ENCODE measurements around the gene CCDC179. TPM values are rescaled to one million over a fixed set of nuclear protein-coding genes. Genes with fewer than 3 reads are reported as not detected.

The CCDC179 gene
- total and polyA plus RNA-seq, 9 donors = 0.35 TPM; not detected in 8

DNA sequence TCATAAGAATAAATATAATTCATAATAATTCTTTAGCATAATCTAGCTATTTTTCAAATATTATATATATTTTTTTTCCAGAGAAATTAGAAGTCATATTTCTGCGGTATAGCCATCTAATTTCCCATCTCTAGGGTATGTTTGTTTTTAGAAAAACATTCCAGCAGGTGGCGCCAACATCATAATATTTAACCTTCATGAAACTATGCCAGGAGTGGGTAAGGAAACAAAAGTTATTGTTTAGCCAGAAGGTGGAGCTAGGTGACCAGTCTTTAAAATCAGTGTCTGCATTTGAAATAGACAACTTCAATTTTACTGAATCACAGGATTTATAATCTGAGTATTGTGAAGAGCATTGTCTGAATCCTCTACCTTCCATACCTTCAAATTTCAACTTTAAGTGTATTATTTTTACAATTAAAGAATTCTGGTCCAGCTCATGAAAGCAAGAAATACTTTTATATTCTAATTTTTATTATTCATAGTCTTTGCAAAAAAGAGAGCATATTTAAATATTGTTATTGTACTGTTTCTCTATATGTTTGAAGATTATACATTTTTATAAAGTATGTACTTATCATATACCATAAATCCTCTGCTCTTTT, 15.7 kb upstream of the CCDC179 start:
- no peaks in the 10 kb centered on the region for H3K4me1 ChIP-seq (ENCODE audit: control insufficient read depth, insufficient read depth, low read length)
- no CpG with 5 or more reads among the region's 2 CpGs for WGBS (ENCODE audit: insufficient coverage)
- DNase-seq = peak; percentile 93
- H3K27ac ChIP-seq (ENCODE audit: low read length) = no peak overlapping the region
- no peaks in the 10 kb centered on the region for H3K27me3 ChIP-seq (ENCODE audit: control insufficient read depth, insufficient read depth, low read length)
- H3K4me3 ChIP-seq (ENCODE audit: low read length) = no peak overlapping the region
- no peaks in the 10 kb centered on the region for H3K9me3 ChIP-seq (replicated peaks; ENCODE audit: control insufficient read depth, low read depth, low read length)
- H3K36me3 ChIP-seq (ENCODE audit: control insufficient read depth, insufficient read depth, low read length) = no peaks in the 10 kb centered on the region

DNA sequence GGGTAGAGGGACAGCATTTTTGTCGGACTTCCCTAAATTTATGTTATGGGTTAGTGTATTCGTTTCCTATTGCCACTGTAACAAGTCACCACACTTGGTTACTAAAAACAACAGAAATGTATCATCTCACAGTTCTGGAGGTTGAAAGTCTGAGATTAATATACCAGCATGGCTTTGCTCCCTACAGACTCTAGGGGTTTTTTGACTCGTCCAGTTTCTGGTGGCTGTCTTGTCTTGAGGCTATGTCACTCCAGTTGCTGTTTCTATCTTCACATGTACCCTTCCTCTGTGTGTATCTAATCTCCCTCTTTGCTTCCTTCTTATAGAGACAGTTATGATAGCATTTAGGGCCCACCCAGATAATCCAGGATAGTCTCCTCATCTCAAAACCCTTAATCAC, 9.1 kb upstream of the CCDC179 start:
- H3K4me1 ChIP-seq (ENCODE audit: control insufficient read depth, insufficient read depth, low read length) = no peaks in the 10 kb centered on the region
- DNase-seq = no peak
- H3K27me3 ChIP-seq (ENCODE audit: control insufficient read depth, insufficient read depth, low read length) = no peaks in the 10 kb centered on the region
- no CpG with 5 or more reads among the region's 3 CpGs for WGBS (ENCODE audit: insufficient coverage)
- H3K27ac ChIP-seq (ENCODE audit: low read length) = no peak overlapping the region
- H3K9me3 ChIP-seq (replicated peaks; ENCODE audit: control insufficient read depth, low read depth, low read length) = no peaks in the 10 kb centered on the region
- no peaks in the 10 kb centered on the region for H3K36me3 ChIP-seq (ENCODE audit: control insufficient read depth, insufficient read depth, low read length)
- H3K4me3 ChIP-seq (ENCODE audit: low read length) = no peak overlapping the region

DNA sequence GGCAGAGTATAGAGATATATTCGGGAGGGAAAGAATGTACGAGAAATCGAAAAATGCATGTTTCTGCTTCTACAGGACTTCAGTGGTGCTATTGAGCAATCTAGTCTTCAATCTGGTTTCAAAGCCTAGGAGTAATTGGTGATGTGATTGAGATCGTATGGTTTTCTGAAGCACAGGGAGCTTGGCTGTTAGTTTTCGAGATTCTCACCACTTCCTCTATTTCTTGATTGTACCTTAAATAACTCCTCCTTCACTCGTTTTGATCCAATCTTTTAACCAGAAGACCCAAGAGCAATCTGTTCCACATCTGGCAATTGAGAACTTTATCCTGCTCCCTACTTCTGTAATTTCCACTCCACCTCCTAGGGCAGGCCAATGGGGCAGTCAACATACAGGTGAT, 518 bp downstream of the CCDC179 start:
- H3K27me3 ChIP-seq (ENCODE audit: control insufficient read depth, insufficient read depth, low read length) = no peaks in the 10 kb centered on the region

DNA sequence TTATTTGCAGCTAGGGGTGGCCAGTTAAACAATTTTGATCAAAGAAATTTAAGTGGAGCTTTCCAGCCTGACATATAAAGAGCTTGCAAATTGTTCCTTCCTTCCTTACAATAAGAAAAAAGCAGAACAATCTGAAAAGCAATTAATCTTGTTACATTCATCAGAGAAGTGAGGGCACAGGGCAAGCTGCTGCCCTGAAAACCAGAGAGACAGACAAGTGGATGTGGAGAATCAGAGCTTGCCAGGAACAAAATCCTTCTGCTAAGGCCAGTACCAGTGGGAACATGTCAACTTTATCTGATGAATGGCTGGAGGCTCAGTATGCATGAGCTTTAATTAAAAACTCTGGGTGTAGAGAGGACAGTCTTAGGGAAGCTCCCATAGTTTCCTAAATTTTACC, 8.8 kb downstream of the CCDC179 start:
- no peak overlapping the region for H3K4me3 ChIP-seq (ENCODE audit: low read length)
- no peak for DNase-seq
- no peak overlapping the region for H3K27ac ChIP-seq (ENCODE audit: low read length)
- no peaks in the 10 kb centered on the region for H3K27me3 ChIP-seq (ENCODE audit: control insufficient read depth, insufficient read depth, low read length)
- H3K9me3 ChIP-seq (replicated peaks; ENCODE audit: control insufficient read depth, low read depth, low read length) = no peaks in the 10 kb centered on the region
- no peaks in the 10 kb centered on the region for H3K4me1 ChIP-seq (ENCODE audit: control insufficient read depth, insufficient read depth, low read length)
- no peaks in the 10 kb centered on the region for H3K36me3 ChIP-seq (ENCODE audit: control insufficient read depth, insufficient read depth, low read length)

More for the DNA sequence above, 518 bp downstream of the CCDC179 start:
- no peaks in the 10 kb centered on the region for H3K9me3 ChIP-seq (replicated peaks; ENCODE audit: control insufficient read depth, low read depth, low read length)
- no peaks in the 10 kb centered on the region for H3K36me3 ChIP-seq (ENCODE audit: control insufficient read depth, insufficient read depth, low read length)
- H3K27ac ChIP-seq (ENCODE audit: low read length) = no peak overlapping the region
- no peaks in the 10 kb centered on the region for H3K4me1 ChIP-seq (ENCODE audit: control insufficient read depth, insufficient read depth, low read length)
- no peak overlapping the region for H3K4me3 ChIP-seq (ENCODE audit: low read length)
- 70% methylated on average over 2 of the region's 6 CpGs for WGBS (ENCODE audit: insufficient coverage)
- DNase-seq = no peak

DNA sequence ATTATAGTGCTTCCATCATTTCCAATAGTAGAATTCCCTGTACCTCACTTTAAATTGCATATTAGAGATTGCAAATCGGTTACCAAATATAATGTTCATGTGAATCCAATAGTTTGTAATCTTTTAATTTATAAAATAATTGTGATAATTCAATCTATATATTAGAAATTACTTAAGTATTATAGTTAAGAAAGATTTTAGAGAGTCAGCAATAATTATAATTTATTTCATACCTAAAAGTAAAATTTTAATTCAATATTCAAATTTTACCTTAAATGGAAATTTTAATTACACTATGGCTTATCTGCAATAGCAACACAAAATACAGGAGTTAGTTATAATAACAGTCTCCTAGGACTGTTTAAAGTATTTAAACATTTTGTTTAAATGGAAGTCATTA, 13.5 kb downstream of the CCDC179 start:
- no peaks in the 10 kb centered on the region for H3K27me3 ChIP-seq (ENCODE audit: control insufficient read depth, insufficient read depth, low read length)
- WGBS (ENCODE audit: insufficient coverage) = no CpG with 5 or more reads among the region's 1 CpG
- H3K4me1 ChIP-seq (ENCODE audit: control insufficient read depth, insufficient read depth, low read length) = no peaks in the 10 kb centered on the region
- no peak overlapping the region for H3K4me3 ChIP-seq (ENCODE audit: low read length)
- H3K36me3 ChIP-seq (ENCODE audit: control insufficient read depth, insufficient read depth, low read length) = no peaks in the 10 kb centered on the region
- DNase-seq = no peak
- no peak overlapping the region for H3K27ac ChIP-seq (ENCODE audit: low read length)
- no peaks in the 10 kb centered on the region for H3K9me3 ChIP-seq (replicated peaks; ENCODE audit: control insufficient read depth, low read depth, low read length)

DNA sequence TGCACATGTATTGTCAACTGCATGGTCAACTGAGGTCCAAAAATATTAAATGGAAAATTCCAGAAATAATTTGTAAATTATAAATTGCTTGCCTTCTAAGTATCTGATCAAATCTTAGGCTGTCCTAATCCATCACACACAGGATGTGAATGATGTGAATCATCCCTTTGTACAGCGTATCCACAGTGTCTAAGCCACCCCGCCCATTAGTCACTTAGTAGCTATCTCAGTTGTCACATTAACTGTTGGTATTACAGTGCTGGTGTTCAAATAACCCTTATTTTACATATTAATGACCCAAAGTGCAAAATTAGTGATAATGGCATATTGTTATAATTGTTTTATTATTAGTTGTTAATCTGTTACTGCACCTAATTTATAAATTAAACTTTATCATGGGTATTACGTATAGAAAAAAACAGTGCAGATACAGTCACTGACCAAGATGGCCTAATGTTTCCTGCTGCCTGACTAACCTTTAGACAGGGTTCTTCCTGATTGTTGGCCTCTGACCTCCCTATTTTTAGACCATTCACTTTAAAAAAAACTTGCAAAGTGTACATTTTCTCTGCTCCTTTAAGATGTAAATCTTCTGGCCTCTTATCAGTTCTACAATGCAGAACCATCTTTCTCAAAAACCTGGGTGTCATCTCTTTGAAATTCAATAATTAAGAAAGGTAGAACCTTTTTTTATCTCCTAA, 27.8 kb downstream of the CCDC179 start:
- H3K4me3 ChIP-seq (ENCODE audit: low read length) = no peak overlapping the region
- no peaks in the 10 kb centered on the region for H3K36me3 ChIP-seq (ENCODE audit: control insufficient read depth, insufficient read depth, low read length)
- WGBS (ENCODE audit: insufficient coverage) = no CpG with 5 or more reads among the region's 3 CpGs
- H3K9me3 ChIP-seq (replicated peaks; ENCODE audit: control insufficient read depth, low read depth, low read length) = no peaks in the 10 kb centered on the region
- no peak for DNase-seq
- no peaks in the 10 kb centered on the region for H3K4me1 ChIP-seq (ENCODE audit: control insufficient read depth, insufficient read depth, low read length)
- H3K27ac ChIP-seq (ENCODE audit: low read length) = no peak overlapping the region
- H3K27me3 ChIP-seq (ENCODE audit: control insufficient read depth, insufficient read depth, low read length) = no peaks in the 10 kb centered on the region

DNA sequence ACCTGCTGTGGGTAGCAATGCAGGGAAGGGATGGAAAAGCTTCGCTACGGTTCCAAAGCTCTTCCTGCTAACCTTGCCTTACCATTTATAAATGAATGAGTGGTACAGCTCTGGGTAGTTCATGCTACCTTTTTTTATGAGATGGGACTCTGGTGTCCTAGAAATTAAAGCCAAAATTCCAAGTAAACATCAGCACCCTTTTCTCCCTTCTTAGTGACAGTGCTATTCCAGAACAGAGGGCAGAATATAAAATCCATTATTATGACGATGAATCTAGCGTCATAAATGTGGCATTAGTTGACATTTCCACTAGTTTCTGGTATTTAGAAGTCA, 30.2 kb downstream of the CCDC179 start:
- peaks cover 1% of the 10 kb centered on the region for H3K36me3 ChIP-seq (ENCODE audit: control insufficient read depth, insufficient read depth, low read length)
- H3K4me1 ChIP-seq (ENCODE audit: control insufficient read depth, insufficient read depth, low read length) = no peaks in the 10 kb centered on the region
- no peaks in the 10 kb centered on the region for H3K9me3 ChIP-seq (replicated peaks; ENCODE audit: control insufficient read depth, low read depth, low read length)
- H3K27me3 ChIP-seq (ENCODE audit: control insufficient read depth, insufficient read depth, low read length) = no peaks in the 10 kb centered on the region
- peak overlapping the region; percentile 59 for H3K27ac ChIP-seq (ENCODE audit: low read length)
- H3K4me3 ChIP-seq (ENCODE audit: low read length) = peak overlapping the region; percentile 24
- no peak for DNase-seq
- no CpG with 5 or more reads among the region's 4 CpGs for WGBS (ENCODE audit: insufficient coverage)

DNA sequence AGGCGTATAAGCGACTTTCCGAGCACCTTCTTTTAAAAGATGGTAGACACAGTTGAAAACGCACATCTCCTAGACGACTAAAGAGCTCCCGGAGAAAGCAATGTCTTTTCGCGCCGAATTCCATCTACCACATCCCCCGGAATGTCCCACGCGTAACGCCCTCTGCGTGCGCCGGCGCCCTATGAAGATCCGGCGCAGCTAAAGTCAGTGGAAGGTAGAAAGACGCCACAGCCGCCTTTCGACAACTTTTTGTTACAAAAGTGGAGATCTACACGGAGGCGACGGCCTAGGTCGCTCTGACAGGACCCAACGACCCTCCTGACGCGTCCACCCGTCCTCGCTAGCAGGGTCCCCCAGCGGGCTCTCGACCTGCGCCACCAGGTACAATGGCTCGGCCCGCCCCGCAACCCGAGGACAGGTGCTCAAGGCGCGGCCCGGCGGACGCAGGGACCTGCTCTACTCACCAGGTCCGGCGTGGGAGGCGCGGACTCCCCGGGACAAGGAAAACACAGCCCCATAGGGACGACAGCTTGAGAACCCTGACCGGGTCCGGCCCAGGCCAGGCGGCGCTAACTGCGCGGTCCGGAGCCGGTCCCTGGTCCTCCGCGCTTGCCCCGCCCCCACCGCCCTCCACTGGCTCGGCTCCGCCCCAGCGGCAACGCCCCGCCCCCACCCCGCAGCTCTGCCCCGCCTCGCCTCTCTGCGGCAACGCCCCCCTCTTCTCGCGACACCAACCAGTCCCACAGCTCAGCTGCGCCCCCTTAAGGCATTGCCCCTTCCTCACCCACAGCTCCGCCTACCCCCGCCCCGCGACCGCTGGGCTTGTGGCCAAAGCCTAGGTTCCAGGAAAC, 30.8 kb downstream of the CCDC179 start, which contains the start of gene SVIP:
TSS of gene SVIP (minus strand) at position 571 of the 851 bp plus-strand sequence. CDS start at position 518, 53 bp downstream.
- Histone ChIP-seq H3K27ac (ENCODE audit: low read length) (peak within 1 kb of the TSS; percentile 81), H3K36me3 (ENCODE audit: control insufficient read depth, insufficient read depth, low read length) (peaks cover 3% of the 10 kb centered on the region), H3K4me1 (ENCODE audit: control insufficient read depth, insufficient read depth, low read length) (no peaks in the 10 kb centered on the region), H3K27me3 (ENCODE audit: control insufficient read depth, insufficient read depth, low read length) (no peaks in the 10 kb centered on the region), H3K9me3 (replicated peaks; ENCODE audit: control insufficient read depth, low read depth, low read length) (no peaks in the 10 kb centered on the region), H3K4me3 (ENCODE audit: low read length) (peak within 1 kb of the TSS; percentile 88)
- WGBS (ENCODE audit: insufficient coverage) = 0% methylated on average over 61 of the region's 79 CpGs
- peak; percentile 92 for DNase-seq

DNA sequence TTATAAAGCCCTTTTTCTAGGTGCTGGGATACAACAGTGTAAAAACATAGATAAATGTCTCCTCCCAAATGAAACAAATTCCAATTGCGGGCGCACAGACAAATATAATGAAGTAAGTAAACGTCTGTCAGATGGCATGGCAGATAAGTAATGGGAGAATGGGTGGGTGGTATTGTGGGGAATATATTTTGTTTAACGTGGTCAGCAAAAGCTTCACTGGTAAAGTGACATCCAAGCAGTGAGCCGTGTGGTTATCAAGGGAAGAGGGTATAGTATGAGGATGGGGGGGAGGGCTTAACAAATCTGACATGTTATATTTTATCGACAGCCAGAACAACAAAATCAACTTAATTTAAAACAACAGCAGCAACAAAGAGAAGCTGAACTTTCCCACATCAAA, 31.9 kb downstream of the CCDC179 start:
- no peak overlapping the region for H3K4me3 ChIP-seq (ENCODE audit: low read length)
- WGBS (ENCODE audit: insufficient coverage) = 75% methylated on average over 4 of the region's 6 CpGs
- no peaks in the 10 kb centered on the region for H3K9me3 ChIP-seq (replicated peaks; ENCODE audit: control insufficient read depth, low read depth, low read length)
- H3K36me3 ChIP-seq (ENCODE audit: control insufficient read depth, insufficient read depth, low read length) = peaks cover 4% of the 10 kb centered on the region
- no peaks in the 10 kb centered on the region for H3K27me3 ChIP-seq (ENCODE audit: control insufficient read depth, insufficient read depth, low read length)
- no peak for DNase-seq
- no peak overlapping the region for H3K27ac ChIP-seq (ENCODE audit: low read length)
- H3K4me1 ChIP-seq (ENCODE audit: control insufficient read depth, insufficient read depth, low read length) = no peaks in the 10 kb centered on the region

DNA sequence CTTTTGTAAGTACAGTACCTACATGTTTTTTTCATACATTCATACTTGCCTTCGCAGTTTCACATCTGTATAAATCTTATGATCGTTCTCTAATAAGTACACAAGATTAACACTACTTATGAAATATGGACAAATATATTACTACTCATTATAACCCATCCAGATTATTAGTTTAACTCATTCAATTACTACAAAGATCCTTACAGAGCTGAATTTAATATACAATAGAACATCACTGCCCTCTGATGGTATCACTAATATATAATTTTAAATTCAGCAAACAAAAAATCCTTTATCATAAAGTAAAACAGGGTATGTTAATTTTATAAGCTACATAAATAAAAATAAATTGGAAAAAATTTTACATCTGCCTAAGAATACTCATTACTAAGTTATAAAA, 38.1 kb downstream of the CCDC179 start:
- WGBS (ENCODE audit: insufficient coverage) = no CpG with 5 or more reads among the region's 2 CpGs
- Histone ChIP-seq H3K27ac (ENCODE audit: low read length) (no peak overlapping the region), H3K4me3 (ENCODE audit: low read length) (no peak overlapping the region), H3K36me3 (ENCODE audit: control insufficient read depth, insufficient read depth, low read length) (peaks cover 6% of the 10 kb centered on the region), H3K9me3 (replicated peaks; ENCODE audit: control insufficient read depth, low read depth, low read length) (no peaks in the 10 kb centered on the region), H3K27me3 (ENCODE audit: control insufficient read depth, insufficient read depth, low read length) (no peaks in the 10 kb centered on the region), H3K4me1 (ENCODE audit: control insufficient read depth, insufficient read depth, low read length) (no peaks in the 10 kb centered on the region)
- no peak for DNase-seq
